Measurements from ENCODE around the gene PHC2. TPM values are rescaled to one million over a fixed set of nuclear protein-coding genes. Genes with fewer than 3 reads are reported as not detected.

PHC2 gene
- total and polyA plus RNA-seq, 9 of the 15 experiments (the other 6 are each of a cell fraction or from before 2014, with no cell fraction given): 3.1 to 67.6 (median 34.6) TPM

- TF ChIP-seq TSHZ1 (CRISPR knock-in tag; IDR thresholded peaks at IDR 0.05): no peak
- no peak for TF ChIP-seq RFX1 (IDR thresholded peaks at IDR 0.05)
- TF ChIP-seq SMARCE1 (IDR thresholded peaks at IDR 0.05): peak; percentile 90
- TF ChIP-seq NCOA6 (IDR thresholded peaks at IDR 0.05): no peak
- TF ChIP-seq ZBTB17 (CRISPR knock-in tag; IDR thresholded peaks at IDR 0.05): no peak
- peak; percentile 81 for TF ChIP-seq SMARCC2 (IDR thresholded peaks at IDR 0.05; ENCODE audit: low read depth)
- no peak for TF ChIP-seq FOS (IDR thresholded peaks at IDR 0.05; ENCODE audit: extremely low read depth, insufficient read length)
- TF ChIP-seq MTA2 (IDR thresholded peaks at IDR 0.05; ENCODE audit: low read depth): peak; percentile 74
- no peak for TF ChIP-seq SREBF2 (CRISPR knock-in tag; IDR thresholded peaks at IDR 0.05)
- no peak for TF ChIP-seq ZKSCAN8 (CRISPR knock-in tag; IDR thresholded peaks at IDR 0.05)
- peak; percentile 44 for TF ChIP-seq ZNF146 (CRISPR knock-in tag; IDR thresholded peaks at IDR 0.05; ENCODE audit: unreplicated experiment)
- no peak for TF ChIP-seq ASH1L (IDR thresholded peaks at IDR 0.05; ENCODE audit: borderline replicate concordance, low read depth, partially characterized antibody)
- no peak for TF ChIP-seq POLR3G (IDR thresholded peaks at IDR 0.05; ENCODE audit: extremely low read depth, insufficient read length, insufficient replicate concordance)
- no peak for TF ChIP-seq ZNF143 (CRISPR knock-in tag; IDR thresholded peaks at IDR 0.05)
- TF ChIP-seq CREB5 (CRISPR knock-in tag; IDR thresholded peaks at IDR 0.05): no peak
- TF ChIP-seq ZNF23 (CRISPR knock-in tag; IDR thresholded peaks at IDR 0.05): no peak
- no peak for TF ChIP-seq NONO (IDR thresholded peaks at IDR 0.05; ENCODE audit: low read depth in 2 of 2, low read length in 1 of 2)
- TF ChIP-seq ZNF280B (CRISPR knock-in tag; IDR thresholded peaks at IDR 0.05): no peak
- no peak for TF ChIP-seq ZBTB5 (IDR thresholded peaks at IDR 0.05)
- peak; percentile 63 for TF ChIP-seq POLR2AphosphoS5 (IDR thresholded peaks at IDR 0.05; ENCODE audit: control insufficient read depth, insufficient read depth, low read depth, low read length)
These were observed 34.4 kb downstream of the PHC2 start (continued) for GRCh38 chr1:33396188-33397124.

All from K562 (cell line).